Lower leg skin (tissue), 4 donors: ENCODE data around the gene LYPLA2. TPM values are rescaled to one million over a fixed set of nuclear protein-coding genes. Genes with fewer than 3 reads are reported as not detected.

Experiments used
- DNase-seq, 2 donors: peaks; one replicate each; pipeline ENCODE4 v3.0.0-alpha.2; 2019; ENCODE audit warnings: low spot score in 2 of 2
- H3K4me3 ChIP-seq: fragments of 200-600 bp; sonication (generic); 2 replicates; pipeline ENCODE4 v1.5.1; 2017; ENCODE audit warnings: mild to moderate bottlenecking, low read depth; ENCODE audit not compliant: poor library complexity, severe bottlenecking
- CTCF ChIP-seq, 3 donors: fragments of 450-650 bp; IDR thresholded peaks; one replicate each; pipeline ENCODE4 v1.5.1; 2016; ENCODE audit warnings: antibody characterized with exemption in 3 of 3, mild to moderate bottlenecking in 3 of 3, moderate library complexity in 2 of 3
- POLR2A ChIP-seq, 2 donors: fragments of 450-650 bp; IDR thresholded peaks; one replicate each; pipeline ENCODE4 v1.6.1; 2016 to 2017; ENCODE audit warnings: antibody characterized with exemption in 2 of 2, mild to moderate bottlenecking in 1 of 2, moderate library complexity in 1 of 2
- WGBS, 2 donors: methylation state at CpG; one replicate each; pipeline ENCODE4 v1.1.5; 2018; 5-methylcytosine and 5-hydroxymethylcytosine counted together
- intact Hi-C: fragments of 100-400 bp; cut with DNase I; formaldehyde crosslinking; loops from one replicate; pipeline ENCODE4 v1.15.0; 2023; ENCODE audit warnings: low total_unique reads
- total RNA-seq, 4 donors: library from RNA; depleted of rRNA; stranded (reverse); fragments of >200 nt; gene quantifications; one replicate each; pipeline ENCODE4 v1.1.0, GENCODE V29; 2016

LYPLA2 gene
- total RNA-seq, 4 donors from 2014 or later = 57.6 to 76.0 (median 66.7) TPM

DNA sequence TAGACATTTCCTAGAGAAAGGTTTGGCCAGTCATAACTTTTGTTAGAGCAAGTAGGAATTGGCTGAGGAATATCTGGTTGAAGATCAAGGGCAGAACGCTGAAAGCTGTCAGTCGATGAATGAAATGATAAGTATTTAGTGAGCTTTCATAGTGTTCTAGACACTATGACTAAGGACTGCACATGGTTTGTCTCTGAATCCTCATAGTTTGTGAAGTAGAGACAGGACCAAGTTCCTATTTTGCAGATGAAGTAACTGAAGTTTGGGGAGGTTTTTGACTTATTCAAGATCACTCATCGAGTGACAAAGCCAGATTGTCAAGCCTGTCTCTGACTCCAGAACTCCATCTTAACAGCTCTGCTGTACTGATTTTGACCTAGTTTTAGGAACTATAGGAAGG, 42.9 kb upstream of the LYPLA2 start:
- WGBS, 2 donors = 58 to 60% methylated on average over 3 of the region's 3 CpGs
- DNase-seq = no peak
- intact Hi-C loops = no loop called here
- no peak overlapping the region for H3K4me3 ChIP-seq
- TF ChIP-seq POLR2A (IDR thresholded peaks at IDR 0.05) (no peak), CTCF (IDR thresholded peaks at IDR 0.05) (no peak)

GRCh38 chr1:23751050-23751814, 39.7 kb upstream of the LYPLA2 start:
- WGBS, 2 donors = 67 to 69% methylated on average over 11 of the region's 11 CpGs
- no peak overlapping the region for H3K4me3 ChIP-seq
- DNase-seq = peak in 1 of 2 donors; percentile 64
- intact Hi-C loops = no loop called here
- TF ChIP-seq POLR2A (IDR thresholded peaks at IDR 0.05) (no peak), CTCF (IDR thresholded peaks at IDR 0.05) (no peak)

DNA sequence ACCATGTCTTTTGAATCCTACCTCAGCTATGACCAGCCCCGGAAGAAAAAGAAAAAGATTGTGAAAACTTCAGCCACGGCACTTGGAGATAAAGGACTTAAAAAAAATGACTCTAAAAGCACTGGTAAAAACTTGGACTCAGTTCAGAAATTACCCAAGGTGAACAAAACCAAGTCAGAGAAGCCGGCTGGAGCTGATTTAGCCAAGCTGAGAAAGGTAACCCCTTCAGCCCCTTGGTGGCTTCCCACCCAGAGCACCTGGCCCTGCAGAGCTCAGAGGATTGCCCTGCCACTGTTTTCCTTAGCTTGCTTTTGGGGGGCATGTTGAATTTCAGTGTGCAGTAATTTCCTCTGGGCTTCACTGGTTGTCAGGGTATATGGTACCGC, 39.1 kb upstream of the LYPLA2 start:
- TF ChIP-seq POLR2A (IDR thresholded peaks at IDR 0.05) (no peak), CTCF (IDR thresholded peaks at IDR 0.05) (no peak)
- intact Hi-C loops = no loop called here
- H3K4me3 ChIP-seq = no peak overlapping the region
- peak in 1 of 2 donors; percentile 20 for DNase-seq
- whole genome bisulfite sequencing, 2 donors = 89 to 94% methylated on average over 4 of the region's 4 CpGs

DNA sequence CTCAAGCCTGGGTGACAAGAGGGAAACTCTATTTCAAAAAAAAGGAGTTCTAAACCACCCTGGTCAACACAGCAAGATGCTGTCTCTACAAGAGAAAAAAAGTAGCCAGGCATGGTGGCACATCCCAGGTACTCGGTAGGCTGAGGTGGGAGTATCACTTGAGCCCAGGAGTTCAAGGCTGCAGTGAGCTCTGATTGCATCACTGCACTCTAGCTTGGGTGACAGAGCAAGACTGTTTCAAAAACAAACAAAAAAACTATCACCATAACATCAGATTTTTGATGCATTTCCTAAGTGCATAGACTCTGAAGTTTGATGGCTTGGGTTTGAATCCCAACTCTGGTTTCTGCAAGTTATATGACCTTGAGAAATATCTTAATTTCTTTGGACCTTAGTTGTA, 38.0 kb upstream of the LYPLA2 start:
- no peak overlapping the region for H3K4me3 ChIP-seq
- TF ChIP-seq POLR2A (IDR thresholded peaks at IDR 0.05) (no peak), CTCF (IDR thresholded peaks at IDR 0.05) (no peak)
- no peak for DNase-seq
- WGBS, 2 donors = 88 to 100% methylated on average over 1 of the region's 1 CpG
- intact Hi-C loops = no loop called here

DNA sequence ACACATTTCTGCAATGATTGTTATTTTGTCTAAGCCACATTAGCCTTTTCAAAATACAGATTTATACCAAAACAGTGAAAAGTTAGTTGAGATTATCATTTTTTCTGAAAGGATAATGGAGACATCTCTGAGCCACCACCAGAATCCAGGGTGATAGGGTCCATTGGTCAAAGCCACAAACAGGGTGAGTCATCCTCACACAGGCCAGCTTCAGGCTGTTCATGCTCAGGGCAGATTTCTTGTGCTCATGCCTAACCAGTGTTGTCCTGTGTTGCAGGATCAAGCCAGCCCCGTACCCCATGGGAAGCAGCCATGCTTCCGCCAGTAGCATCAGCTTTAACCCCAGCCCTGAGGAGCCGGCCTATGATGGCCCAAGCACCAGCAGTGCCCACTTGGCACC, 34.3 kb upstream of the LYPLA2 start:
- no peak for DNase-seq
- TF ChIP-seq POLR2A (IDR thresholded peaks at IDR 0.05) = no peak
- WGBS, 2 donors = 92 to 100% methylated on average over 3 of the region's 3 CpGs
- intact Hi-C loops = no loop called here
- H3K4me3 ChIP-seq = no peak overlapping the region

DNA sequence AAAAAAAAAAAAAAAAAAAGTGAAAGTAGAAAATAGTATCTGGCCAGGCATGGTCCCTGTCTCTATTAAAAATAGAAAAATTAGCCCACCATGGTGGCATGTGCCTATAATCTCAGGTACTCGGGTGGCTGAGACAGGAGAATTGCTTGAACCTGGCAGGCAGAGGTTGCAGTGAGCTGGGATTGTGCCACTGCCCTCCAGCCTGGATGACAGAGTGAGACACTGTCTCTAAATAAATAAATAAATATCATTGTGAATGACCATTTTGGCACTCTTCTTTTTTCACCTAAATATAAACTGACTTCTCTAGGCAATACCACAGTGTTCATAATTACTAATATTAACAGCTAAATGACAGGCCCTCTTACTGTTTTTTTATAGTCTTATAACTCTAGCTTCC, 33.1 kb upstream of the LYPLA2 start:
- 94 to 96% methylated on average over 1 of the region's 1 CpG for WGBS, 2 donors
- intact Hi-C loops = no loop called here
- no peak for DNase-seq

More for the DNA sequence above, 33.1 kb upstream of the LYPLA2 start:
- no peak overlapping the region for H3K4me3 ChIP-seq
- TF ChIP-seq CTCF (IDR thresholded peaks at IDR 0.05) = no peak
- TF ChIP-seq POLR2A (IDR thresholded peaks at IDR 0.05) = no peak
